Raji (cell line): ENCODE data around the gene TALDO1.

Experiments
- POLR2A ChIP-seq: IDR thresholded peaks from 2 replicates; pipeline ENCODE4 v1.6.1; 2011; ENCODE audit warnings: low read depth, low read length, control low read depth; ENCODE audit not compliant: insufficient read depth

The TALDO1 gene

GRCh38 chr11:802018-802617 is 54.9 kb downstream of the TALDO1 start:
- no peak for TF ChIP-seq POLR2A

GRCh38 chr11:802693-803466 is 55.6 kb downstream of the TALDO1 start:
- TF ChIP-seq POLR2A, result no peak

- no peak for TF ChIP-seq POLR2A
Measured at GRCh38 chr11:803467-803742, 56.1 kb downstream of the TALDO1 start.

- TF ChIP-seq POLR2A, result no peak
Measured at GRCh38 chr11:803770-804598, 56.7 kb downstream of the TALDO1 start.

- TF ChIP-seq POLR2A, result no peak; the same call in 1 of the 2 replicates
Measured at GRCh38 chr11:804599-804964, 57.3 kb downstream of the TALDO1 start.

GRCh38 chr11:808427-809286 is 61.4 kb downstream of the TALDO1 start:
- no peak for TF ChIP-seq POLR2A

GRCh38 chr11:809287-810039 is 62.2 kb downstream of the TALDO1 start, which contains the start of gene RPLP2:
RPLP2 (plus strand) TSS chr11:809967; CDS start chr11:810235, 268 bp downstream.
- TF ChIP-seq POLR2A, result peak; percentile 76

- no peak for TF ChIP-seq POLR2A
Measured at GRCh38 chr11:810040-810567, 62.8 kb downstream of the TALDO1 start.

GRCh38 chr11:811446-812245 is 64.4 kb downstream of the TALDO1 start:
- no peak for TF ChIP-seq POLR2A

- no peak for TF ChIP-seq POLR2A
Measured at GRCh38 chr11:812390-812789, 65.1 kb downstream of the TALDO1 start.

- TF ChIP-seq POLR2A, result no peak
Measured at GRCh38 chr11:813072-813455, 65.8 kb downstream of the TALDO1 start.

GRCh38 chr11:813456-814096 is 66.3 kb downstream of the TALDO1 start:
- TF ChIP-seq POLR2A, result no peak
